Eye (tissue), 1 donor: ENCODE data around the gene SMARCA4.
"Not testable (repeated sequence)": the region's sequence is repeated elsewhere in the genome, so short reads cannot be mapped to it uniquely, and the experiment has no call there.

ENCODE experiments used
- DNase-seq: peaks from one replicate; pipeline ENCODE4 v3.0.0-alpha.2; 2015

SMARCA4 gene

DNA sequence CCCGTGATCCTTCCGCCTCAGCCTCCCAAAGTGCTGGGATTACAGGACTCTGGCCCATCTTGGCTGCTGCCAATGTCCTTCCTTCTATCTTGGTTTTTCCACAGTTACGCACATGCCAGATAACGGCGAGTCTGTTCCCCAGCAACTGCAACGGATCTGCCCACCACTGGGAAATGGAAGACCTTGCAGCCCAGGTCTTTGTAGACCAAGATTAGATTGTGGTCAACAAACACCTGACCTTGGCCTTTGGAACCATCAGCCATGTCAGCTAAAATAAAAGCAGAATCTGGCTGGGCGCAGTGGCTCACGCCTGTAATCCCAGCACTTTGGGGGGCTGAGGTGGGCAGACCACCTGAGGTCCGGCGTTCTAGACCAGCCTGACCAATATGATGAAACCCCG is 118.1 kb downstream of the SMARCA4 start:
- no peak for DNase-seq

DNA sequence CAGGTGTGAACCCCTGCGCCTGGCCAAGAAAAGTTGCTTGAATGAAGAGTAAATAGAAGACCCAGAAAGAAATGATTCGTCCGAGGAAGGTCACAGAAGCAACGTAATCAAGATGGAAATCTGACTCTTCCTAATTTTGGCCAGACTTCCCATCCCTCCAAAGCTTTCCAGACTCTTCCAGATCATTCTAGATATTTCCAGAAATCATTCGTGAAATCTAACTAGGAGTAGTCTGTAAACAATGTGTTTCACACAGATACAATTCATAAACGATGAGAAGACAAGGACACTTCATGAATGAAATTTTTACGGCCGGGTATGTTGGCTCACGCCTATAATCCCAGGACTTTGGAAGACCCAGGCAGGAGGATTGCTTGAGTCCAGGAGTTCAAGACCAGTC is 119.2 kb downstream of the SMARCA4 start:
- no peak for DNase-seq

GRCh38 chr19:11087870-11088505 is 127.2 kb downstream of the SMARCA4 start:
- DNase-seq = peak; percentile 41

DNA sequence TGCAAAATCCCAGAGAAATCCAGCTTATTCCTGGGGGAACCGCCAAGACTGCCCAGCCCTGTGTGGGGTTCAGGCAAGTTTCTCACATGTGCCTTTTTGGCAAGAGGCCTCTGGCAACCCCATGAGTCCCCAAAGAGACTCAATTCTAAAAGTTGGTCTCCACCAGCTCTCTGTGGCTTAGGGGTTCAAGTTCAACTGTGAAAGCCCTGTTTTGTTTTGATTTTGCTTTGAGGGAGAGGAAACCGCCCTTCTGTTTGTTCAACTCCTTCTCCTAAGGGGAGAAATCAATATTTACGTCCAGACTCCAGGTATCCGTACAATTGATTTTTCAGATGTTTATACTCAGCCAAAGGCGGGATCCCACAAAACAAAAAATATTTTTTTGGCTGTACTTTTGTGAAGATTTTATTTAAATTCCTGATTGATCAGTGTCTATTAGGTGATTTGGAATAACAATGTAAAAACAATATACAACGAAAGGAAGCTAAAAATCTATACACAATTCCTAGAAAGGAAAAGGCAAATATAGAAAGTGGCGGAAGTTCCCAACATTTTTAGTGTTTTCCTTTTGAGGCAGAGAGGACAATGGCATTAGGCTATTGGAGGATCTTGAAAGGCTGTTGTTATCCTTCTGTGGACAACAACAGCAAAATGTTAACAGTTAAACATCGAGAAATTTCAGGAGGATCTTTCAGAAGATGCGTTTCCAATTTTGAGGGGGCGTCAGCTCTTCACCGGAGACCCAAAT is 127.8 kb downstream of the SMARCA4 start:
- peak; percentile 67 for DNase-seq

- peak; percentile 97 for DNase-seq
These were observed 128.6 kb downstream of the SMARCA4 start, which contains the start of gene LDLR for GRCh38 chr19:11089254-11090013. Gene LDLR (plus strand): TSS chr19:11089463. CDS start chr19:11089549, 86 bp downstream.

DNA sequence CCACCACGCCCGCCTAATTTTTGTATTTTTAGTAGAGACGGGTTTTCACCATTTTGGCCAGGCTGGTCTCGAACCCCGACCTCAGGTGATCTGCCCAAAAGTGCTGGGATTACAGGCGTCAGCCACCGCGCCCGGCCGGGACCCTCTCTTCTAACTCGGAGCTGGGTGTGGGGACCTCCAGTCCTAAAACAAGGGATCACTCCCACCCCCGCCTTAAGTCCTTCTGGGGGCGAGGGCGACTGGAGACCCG is 129.1 kb downstream of the SMARCA4 start:
- DNase-seq = not testable (repeated sequence)

- DNase-seq = peak; percentile 97
These were observed 129.6 kb downstream of the SMARCA4 start for GRCh38 chr19:11090264-11090996.

- no peak for DNase-seq
These were observed 130.3 kb downstream of the SMARCA4 start for GRCh38 chr19:11090997-11091702.

- DNase-seq = peak; percentile 63
These were observed 130.9 kb downstream of the SMARCA4 start for GRCh38 chr19:11091703-11092153.

DNA sequence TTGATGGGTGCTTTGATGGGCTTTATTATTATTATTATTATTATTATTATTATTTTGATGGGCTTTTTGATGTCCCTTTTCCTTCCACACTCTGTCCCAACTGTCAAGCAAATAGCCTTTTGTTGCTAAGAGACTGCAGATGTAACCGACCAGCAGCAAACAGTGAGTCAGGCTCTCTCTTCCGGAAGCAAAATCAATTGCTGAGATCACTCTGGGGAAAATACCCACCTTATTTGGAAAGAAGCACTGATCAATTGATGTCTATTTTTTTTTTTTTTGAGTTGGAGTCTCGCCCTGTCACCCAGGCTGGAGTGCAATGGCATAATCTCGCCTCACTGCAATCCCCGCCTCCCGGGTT is 131.3 kb downstream of the SMARCA4 start:
- DNase-seq = peak; percentile 46

GRCh38 chr19:11093689-11094238 is 132.9 kb downstream of the SMARCA4 start:
- DNase-seq = no peak

DNA sequence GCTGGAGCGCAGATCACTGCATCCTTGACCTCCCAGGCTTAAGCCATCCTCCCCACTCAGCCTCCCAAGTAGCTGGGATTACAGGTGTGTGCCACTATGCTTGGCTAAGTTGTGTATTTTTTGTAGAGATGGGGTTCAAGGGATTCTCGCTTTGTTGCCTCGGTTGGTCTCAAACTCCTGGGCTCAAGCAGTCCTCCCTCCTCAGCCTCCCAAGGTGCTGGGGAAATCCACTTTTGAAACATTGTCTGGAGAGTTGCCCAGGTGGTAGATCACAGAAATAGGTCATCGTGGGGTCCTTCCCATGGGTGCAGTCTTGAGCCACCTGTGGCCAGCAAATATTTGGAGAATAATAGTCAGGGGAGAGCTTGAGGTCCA is 133.7 kb downstream of the SMARCA4 start:
- no peak for DNase-seq

- peak; percentile 37 for DNase-seq
These were observed 135.5 kb downstream of the SMARCA4 start for GRCh38 chr19:11096210-11096841.

- not testable (repeated sequence) for DNase-seq
These were observed 136.5 kb downstream of the SMARCA4 start for GRCh38 chr19:11097367-11097766.

GRCh38 chr19:11098327-11098726 is 137.5 kb downstream of the SMARCA4 start:
- DNase-seq = no peak

DNA sequence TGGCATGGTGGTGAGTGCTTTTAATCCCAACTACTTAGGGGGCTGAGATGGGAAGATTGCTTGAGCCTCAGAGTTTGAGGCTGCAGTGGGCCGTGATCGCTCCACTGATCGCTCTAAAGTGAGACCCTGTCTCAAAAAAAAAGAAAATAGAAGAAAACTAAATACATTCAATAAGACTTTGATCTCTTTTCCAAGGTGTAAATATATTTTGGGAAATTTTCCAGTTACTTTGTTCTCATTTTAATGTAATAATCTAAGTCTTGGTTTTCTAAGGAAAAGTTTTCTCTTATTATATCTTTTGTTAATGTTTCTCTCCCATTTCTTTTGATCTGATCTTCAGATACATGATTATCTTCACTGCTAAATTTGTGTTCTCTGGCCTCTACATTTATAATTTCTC is 138.0 kb downstream of the SMARCA4 start:
- no peak for DNase-seq

- no peak for DNase-seq
These were observed 139.2 kb downstream of the SMARCA4 start for GRCh38 chr19:11100049-11100448.

DNA sequence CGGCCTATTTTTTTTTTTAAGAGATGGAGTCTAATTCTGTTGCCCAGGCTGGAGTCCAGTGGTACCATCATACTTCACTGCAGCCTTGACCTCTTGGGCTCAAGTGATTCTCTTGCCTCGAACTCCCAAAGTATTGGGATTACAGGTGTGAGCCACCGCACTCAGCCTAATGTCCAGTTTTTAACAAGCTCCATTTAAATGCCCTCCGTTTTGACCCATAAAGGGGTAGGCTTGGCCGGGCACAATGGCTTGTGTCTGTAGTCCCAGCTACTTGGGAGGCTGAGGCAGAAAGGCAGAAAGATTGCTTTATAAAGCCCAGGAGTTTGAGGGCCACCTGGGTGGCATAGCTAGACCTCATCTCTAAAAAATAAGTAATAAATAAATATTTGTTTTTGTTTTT is 140.2 kb downstream of the SMARCA4 start:
- no peak for DNase-seq

DNA sequence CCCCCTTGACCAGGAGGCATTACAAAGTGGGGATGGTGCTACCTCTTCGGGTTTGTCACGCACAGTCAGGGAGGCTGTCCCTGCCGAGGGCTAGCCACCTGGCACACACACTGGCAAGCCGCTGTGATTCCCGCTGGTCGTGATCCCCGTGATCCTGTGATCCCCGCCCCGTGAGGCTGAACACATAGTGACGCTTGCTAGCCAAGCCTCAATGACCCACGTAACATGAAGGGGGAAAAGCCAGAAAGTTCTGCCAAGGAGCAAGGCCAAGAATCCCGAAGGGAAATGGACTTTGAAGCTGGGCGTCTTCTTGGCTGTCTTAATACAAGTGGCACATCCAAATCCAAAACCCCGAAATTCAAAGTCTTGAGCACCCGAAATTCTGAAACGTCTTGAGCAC is 142.1 kb downstream of the SMARCA4 start:
- no peak for DNase-seq

GRCh38 chr19:11103667-11104066 is 142.8 kb downstream of the SMARCA4 start:
- not testable (repeated sequence) for DNase-seq

DNA sequence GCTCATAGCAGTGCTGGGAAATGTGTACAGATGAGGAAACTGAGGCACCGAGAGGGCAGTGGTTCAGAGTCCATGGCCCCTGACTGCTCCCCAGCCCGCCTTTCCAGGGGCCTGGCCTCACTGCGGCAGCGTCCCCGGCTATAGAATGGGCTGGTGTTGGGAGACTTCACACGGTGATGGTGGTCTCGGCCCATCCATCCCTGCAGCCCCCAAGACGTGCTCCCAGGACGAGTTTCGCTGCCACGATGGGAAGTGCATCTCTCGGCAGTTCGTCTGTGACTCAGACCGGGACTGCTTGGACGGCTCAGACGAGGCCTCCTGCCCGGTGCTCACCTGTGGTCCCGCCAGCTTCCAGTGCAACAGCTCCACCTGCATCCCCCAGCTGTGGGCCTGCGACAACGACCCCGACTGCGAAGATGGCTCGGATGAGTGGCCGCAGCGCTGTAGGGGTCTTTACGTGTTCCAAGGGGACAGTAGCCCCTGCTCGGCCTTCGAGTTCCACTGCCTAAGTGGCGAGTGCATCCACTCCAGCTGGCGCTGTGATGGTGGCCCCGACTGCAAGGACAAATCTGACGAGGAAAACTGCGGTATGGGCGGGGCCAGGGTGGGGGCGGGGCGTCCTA is 144.3 kb downstream of the SMARCA4 start:
- no peak for DNase-seq
